Heart right ventricle (tissue), 16 donors: ENCODE measurements around the gene EBI3. TPM values are rescaled to one million over a fixed set of nuclear protein-coding genes. Genes with fewer than 3 reads are reported as not detected.
"Not testable (repeated sequence)": the region's sequence is repeated elsewhere in the genome, so short reads cannot be mapped to it uniquely, and the experiment has no call there.

ENCODE experiments used
- ATAC-seq, 8 donors: fragments of 200-7000 bp; cut with Tn5 transposase; one replicate each; pipeline ENCODE4 v1.9.1; 2020; ENCODE audit warnings: mild to moderate bottlenecking in 8 of 8, moderate library complexity in 8 of 8, moderate number of reproducible peaks in 1 of 8
- DNase-seq, 2 donors: peaks; one replicate each; pipeline ENCODE4 v3.0.0-alpha.2; 2020
- H3K27ac ChIP-seq, 10 donors: fragments of 200-600 bp; sonication (generic) in 2 of 10; one replicate each; pipeline versions ENCODE4 v1.5.0 to v1.8.0; 2020 to 2022; ENCODE audit warnings: mild to moderate bottlenecking in 3 of 10
- H3K27me3 ChIP-seq, 7 donors: fragments of 200-600 bp; one replicate each; pipeline ENCODE4 v1.8.0; 2021 to 2022; ENCODE audit warnings: mild to moderate bottlenecking in 2 of 7
- H3K36me3 ChIP-seq, 9 donors: fragments of 200-600 bp; sonication (generic) in 1 of 9; one replicate each; pipeline versions ENCODE4 v1.5.0 to v1.8.0; 2020 to 2022; ENCODE audit warnings: mild to moderate bottlenecking in 2 of 9
- H3K4me1 ChIP-seq, 9 donors: fragments of 200-600 bp; sonication (generic) in 1 of 9; one replicate each; pipeline versions ENCODE4 v1.5.0 to v1.8.0; 2020 to 2022; ENCODE audit warnings: mild to moderate bottlenecking in 4 of 9
- H3K4me3 ChIP-seq, 10 donors: fragments of 200-600 bp; sonication (generic) in 2 of 10; one replicate each; pipeline versions ENCODE4 v1.5.0 to v1.8.0; 2020 to 2022; ENCODE audit warnings: mild to moderate bottlenecking in 7 of 10, moderate library complexity in 2 of 10
- H3K9me3 ChIP-seq, 11 donors: fragments of 200-600 bp in 10 of 11; sonication (generic) in 2 of 11; one replicate each; pipeline versions ENCODE4 v1.5.0 to v1.8.0; 2013 to 2022; ENCODE audit warnings: mild to moderate bottlenecking in 2 of 11, control low read depth in 1 of 11, moderate library complexity in 1 of 11
- WGBS, 2 donors: extraction: QIAGEN DNeasy Blood & Tissue Kit; methylation state at CpG; one replicate each; pipeline ENCODE4 v1.1.7; 2013; ENCODE audit warnings: inconsistent platforms in 1 of 2; 5-methylcytosine and 5-hydroxymethylcytosine counted together
- intact Hi-C, 10 donors: fragments of 100-400 bp; cut with DNase I; formaldehyde crosslinking; loops; one replicate each; pipeline versions ENCODE4 v1.11.1 to v1.14.2; 2022
- polyA plus RNA-seq, 2 donors: library from polyadenylated mRNA; stranded (reverse); fragments of 200-250 nt; gene quantifications; one replicate each; pipeline ENCODE4 v1.2.3, GENCODE V29; 2013
- total RNA-seq, 10 donors: library from RNA; stranded (reverse); fragmentation: NEBNext Ultra II Directional in 3 of 10; extraction: Animal tissue kit (Norgen Biotek cat#: 25700) in 3 of 10; gene quantifications; one replicate each; pipeline versions ENCODE4 v1.2.1 to v1.2.4, GENCODE V29; 2021 to 2023
- TF ChIP-seq, protein P1 (sequence below), 9 donors: fragments of 200-600 bp; sonication (generic) in 2 of 9; IDR thresholded peaks; one replicate each; pipeline versions ENCODE4 v1.5.0 to v1.8.0; 2021 to 2022; ENCODE audit warnings: antibody characterized with exemption in 9 of 9, mild to moderate bottlenecking in 5 of 9, moderate library complexity in 1 of 9
- donor health status: Arrhythmogenic right ventricular cardiomyopathy.
- donor health status: ischemic (EF 13 %, LVEDD 7.1; RV severe dilation, severe dysfunction).
- donor health status: healthy with polysubstance abuse.
- donor health status: DM: no; HTN: yes; CAD: no.
- donor health status: DM: no; HTN: no; CAD: no.
- donor health status: ischemic (EF 25% LVEDD 6.9; RV normal size, moderate dysfunction).
- donor health status: ischemic (EF 25% LVEDD 5.7; RV mildly dilated, moderate dysfunction).
- donor health status: healthy.
- donor health status: DM: yes; HTN: yes; CAD: no.
- donor health status: Ischemic cardiomyopathy.
- donor health status: ischemic (EF 35%, LVEDD 5.7; RV mildly dilated, moderate dysfunction).
- donor health status: nonischemic (EF 11% LVEDD 7.7; RV severe dilation, severe dysfunction).
- donor health status: DM: yes; HTN: yes; CAD: no.
- donor health status: PGD.
- donor health status: ischemic (EF 29% LVEDD 5.4; RV normal size, mild dysfunction).
- donor health status: nonischemic (EF 23%, LVEDD 6.1; RV moderate dilation, normal function).

EBI3 gene
- total and polyA plus RNA-seq, 12 donors: 0.49 to 2.4 (median 0.81) TPM; not detected in 4

DNA sequence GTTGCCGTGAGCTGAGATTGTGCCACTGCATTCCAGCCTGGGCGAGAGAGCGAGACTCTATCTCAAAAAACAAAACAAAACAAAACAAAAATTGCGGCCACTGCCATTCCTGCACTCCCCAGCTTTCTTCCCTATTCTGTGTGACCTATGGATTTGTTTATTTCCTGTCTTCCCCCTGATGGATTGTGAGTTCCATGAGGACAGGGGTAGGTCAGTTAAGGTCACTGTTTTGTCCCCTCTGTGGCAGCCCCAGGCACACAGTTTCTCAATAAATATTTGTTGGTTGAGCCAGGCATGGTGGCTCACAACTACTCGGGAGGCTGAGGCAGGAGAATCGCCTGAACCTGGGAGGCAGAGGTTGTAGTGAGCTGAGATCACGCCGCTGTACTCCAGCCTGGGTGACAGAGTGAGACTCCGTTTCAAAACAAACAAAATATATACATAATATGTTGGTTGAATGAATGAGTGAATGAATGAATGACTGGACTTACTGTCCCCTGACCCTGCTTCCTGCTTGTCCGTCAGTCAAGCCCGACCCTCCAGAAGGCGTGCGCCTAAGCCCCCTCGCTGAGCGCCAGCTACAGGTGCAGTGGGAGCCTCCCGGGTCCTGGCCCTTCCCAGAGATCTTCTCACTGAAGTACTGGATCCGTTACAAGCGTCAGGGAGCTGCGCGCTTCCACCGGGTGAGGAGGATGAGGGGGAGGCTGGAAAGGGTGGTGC is 5.0 kb downstream of the EBI3 start:
- peaks cover 0 to 5% (median 0%) of the 10 kb centered on the region in 9 donors for H3K4me1 ChIP-seq
- no peak overlapping the region for H3K27ac ChIP-seq
- DNase-seq: no peak
- no peak overlapping the region for H3K4me3 ChIP-seq
- H3K36me3 ChIP-seq: no peaks in the 10 kb centered on the region
- no peaks in the 10 kb centered on the region for H3K9me3 ChIP-seq
- no peak for ATAC-seq
- peaks cover 0 to 54% (median 31%) of the 10 kb centered on the region in 7 donors for H3K27me3 ChIP-seq
- intact Hi-C loops: no loop called here
- WGBS, 2 donors: 52 to 54% methylated on average over 21 of the region's 21 CpGs
- TF ChIP-seq, protein P1, sequence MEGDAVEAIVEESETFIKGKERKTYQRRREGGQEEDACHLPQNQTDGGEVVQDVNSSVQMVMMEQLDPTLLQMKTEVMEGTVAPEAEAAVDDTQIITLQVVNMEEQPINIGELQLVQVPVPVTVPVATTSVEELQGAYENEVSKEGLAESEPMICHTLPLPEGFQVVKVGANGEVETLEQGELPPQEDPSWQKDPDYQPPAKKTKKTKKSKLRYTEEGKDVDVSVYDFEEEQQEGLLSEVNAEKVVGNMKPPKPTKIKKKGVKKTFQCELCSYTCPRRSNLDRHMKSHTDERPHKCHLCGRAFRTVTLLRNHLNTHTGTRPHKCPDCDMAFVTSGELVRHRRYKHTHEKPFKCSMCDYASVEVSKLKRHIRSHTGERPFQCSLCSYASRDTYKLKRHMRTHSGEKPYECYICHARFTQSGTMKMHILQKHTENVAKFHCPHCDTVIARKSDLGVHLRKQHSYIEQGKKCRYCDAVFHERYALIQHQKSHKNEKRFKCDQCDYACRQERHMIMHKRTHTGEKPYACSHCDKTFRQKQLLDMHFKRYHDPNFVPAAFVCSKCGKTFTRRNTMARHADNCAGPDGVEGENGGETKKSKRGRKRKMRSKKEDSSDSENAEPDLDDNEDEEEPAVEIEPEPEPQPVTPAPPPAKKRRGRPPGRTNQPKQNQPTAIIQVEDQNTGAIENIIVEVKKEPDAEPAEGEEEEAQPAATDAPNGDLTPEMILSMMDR (IDR thresholded peaks at IDR 0.05): no peak

DNA sequence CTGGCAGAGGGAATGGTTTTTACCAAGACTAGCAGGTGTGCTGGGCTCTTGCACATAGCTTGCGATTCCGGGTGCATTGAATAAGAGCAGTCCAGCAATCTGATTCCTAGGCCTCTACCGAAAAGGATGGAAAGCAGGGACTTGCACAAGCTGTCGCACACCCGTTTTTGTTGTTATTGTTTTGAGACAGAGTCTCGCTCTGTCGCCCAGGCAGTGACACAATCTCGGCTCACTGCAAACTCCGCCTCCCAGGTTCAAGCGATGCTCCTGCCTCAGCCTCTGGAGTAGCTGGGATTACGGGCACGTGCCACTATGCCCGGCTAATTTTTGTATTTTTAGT is 5.5 kb downstream of the EBI3 start:
- no peak for ATAC-seq
- no peak for DNase-seq
- intact Hi-C loops: no loop called here
- no peaks in the 10 kb centered on the region for H3K36me3 ChIP-seq
- peaks cover 0 to 49% (median 26%) of the 10 kb centered on the region in 7 donors for H3K27me3 ChIP-seq
- no peaks in the 10 kb centered on the region for H3K9me3 ChIP-seq
- H3K4me1 ChIP-seq: no peaks in the 10 kb centered on the region
- H3K27ac ChIP-seq: no peak overlapping the region
- 72 to 75% methylated on average over 13 of the region's 13 CpGs for WGBS, 2 donors
- TF ChIP-seq, protein P1 (IDR thresholded peaks at IDR 0.05): no peak
- no peak overlapping the region for H3K4me3 ChIP-seq

DNA sequence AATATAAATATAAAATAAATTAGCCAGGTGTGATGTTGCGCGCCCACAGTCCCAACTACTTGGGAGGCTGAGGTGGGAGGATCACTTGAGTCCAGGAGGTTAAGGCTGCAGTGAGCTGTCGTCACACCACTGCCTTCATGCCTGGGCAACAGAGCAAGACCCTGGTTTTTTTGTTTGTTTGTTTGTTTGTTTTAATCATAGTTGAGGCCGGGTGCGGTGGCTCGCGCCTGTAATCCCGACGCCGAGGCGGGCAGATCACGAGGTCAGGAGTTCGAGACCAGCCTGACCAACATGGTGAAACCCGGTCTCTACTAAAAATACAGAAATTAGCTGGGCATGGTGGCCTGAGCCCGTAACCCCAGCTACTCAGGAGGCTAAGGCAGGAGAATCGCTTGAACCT is 8.2 kb downstream of the EBI3 start:
- ATAC-seq, H3K4me1 ChIP-seq, intact Hi-C loops, H3K4me3 ChIP-seq, H3K36me3 ChIP-seq, H3K27ac ChIP-seq, DNase-seq: not testable (repeated sequence)
- Histone ChIP-seq H3K9me3 (peaks cover 0 to 15% (median 0%) of the 10 kb centered on the region in 11 donors), H3K27me3 (peaks cover 0 to 30% (median 15%) of the 10 kb centered on the region in 7 donors)
- WGBS, 2 donors: 94% methylated on average over 16 of the region's 16 CpGs

DNA sequence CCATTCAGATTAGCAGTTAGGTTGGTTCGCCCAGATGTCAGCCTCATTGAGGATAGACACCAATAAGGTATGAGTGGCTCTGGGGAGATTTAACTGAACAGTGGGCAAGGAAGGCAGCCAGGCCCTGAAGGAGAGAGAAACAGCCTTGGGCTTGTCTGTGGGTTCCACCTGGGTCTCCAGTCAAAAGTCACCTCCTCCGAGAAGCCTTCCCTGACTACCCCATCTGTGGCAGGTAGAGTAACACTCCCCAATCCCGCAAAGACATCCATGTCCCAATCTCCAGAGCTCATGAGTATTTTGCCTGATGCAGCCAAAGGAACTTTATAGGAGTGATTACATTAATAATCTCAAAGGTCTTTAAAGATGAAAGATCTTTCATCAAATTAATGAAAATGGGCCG is 9.5 kb downstream of the EBI3 start:
- H3K4me3 ChIP-seq: no peak overlapping the region
- ATAC-seq: no peak
- H3K4me1 ChIP-seq: no peaks in the 10 kb centered on the region
- H3K27me3 ChIP-seq: peaks cover 0 to 20% (median 1%) of the 10 kb centered on the region in 7 donors
- 84 to 91% methylated on average over 4 of the region's 4 CpGs for WGBS, 2 donors
- TF ChIP-seq, protein P1 (IDR thresholded peaks at IDR 0.05): no peak
- DNase-seq: no peak
- intact Hi-C loops: no loop called here
- H3K36me3 ChIP-seq: no peaks in the 10 kb centered on the region
- peaks cover 0 to 17% (median 0%) of the 10 kb centered on the region in 11 donors for H3K9me3 ChIP-seq
- H3K27ac ChIP-seq: no peak overlapping the region

DNA sequence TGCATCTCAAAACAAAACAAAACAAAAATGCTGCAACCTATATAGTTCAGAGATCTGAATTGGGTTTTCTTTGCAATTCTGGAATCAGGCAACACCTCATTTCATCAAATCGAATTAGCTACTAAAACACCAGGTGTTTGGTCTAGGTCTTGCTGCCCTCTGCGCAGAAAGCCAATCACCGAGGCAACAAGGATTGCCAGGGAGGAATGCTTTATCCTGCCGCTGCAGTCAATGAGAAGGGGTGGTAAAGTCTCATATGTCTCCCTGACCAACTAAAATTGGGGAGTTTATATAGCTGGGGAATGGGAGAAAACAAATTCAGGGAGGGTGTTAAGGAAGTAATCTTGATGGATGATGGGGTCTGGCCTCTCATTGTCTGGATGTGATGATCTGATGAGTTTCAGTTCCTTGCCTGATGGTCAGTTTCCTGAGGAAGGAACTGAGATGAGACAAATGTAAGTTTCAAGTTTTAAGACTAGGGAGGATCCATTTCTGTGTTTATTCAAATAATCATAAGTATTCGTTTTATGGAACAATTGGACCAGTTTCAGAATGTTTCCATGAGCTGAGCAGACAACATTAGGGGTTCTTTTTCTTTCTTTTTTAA is 12.6 kb downstream of the EBI3 start:
- H3K4me1 ChIP-seq: peaks cover 0 to 6% (median 4%) of the 10 kb centered on the region in 9 donors
- TF ChIP-seq, protein P1 (IDR thresholded peaks at IDR 0.05): no peak
- DNase-seq: no peak
- WGBS, 2 donors: 78 to 80% methylated on average over 5 of the region's 5 CpGs
- no peaks in the 10 kb centered on the region for H3K36me3 ChIP-seq
- H3K4me3 ChIP-seq: no peak overlapping the region
- H3K27me3 ChIP-seq: peaks cover 0 to 6% (median 0%) of the 10 kb centered on the region in 7 donors
- peaks cover 0 to 17% (median 0%) of the 10 kb centered on the region in 11 donors for H3K9me3 ChIP-seq
- ATAC-seq: no peak
- H3K27ac ChIP-seq: peak overlapping the region in 2 of 10 donors; percentile 28 to 70
- intact Hi-C loops: no loop called here

DNA sequence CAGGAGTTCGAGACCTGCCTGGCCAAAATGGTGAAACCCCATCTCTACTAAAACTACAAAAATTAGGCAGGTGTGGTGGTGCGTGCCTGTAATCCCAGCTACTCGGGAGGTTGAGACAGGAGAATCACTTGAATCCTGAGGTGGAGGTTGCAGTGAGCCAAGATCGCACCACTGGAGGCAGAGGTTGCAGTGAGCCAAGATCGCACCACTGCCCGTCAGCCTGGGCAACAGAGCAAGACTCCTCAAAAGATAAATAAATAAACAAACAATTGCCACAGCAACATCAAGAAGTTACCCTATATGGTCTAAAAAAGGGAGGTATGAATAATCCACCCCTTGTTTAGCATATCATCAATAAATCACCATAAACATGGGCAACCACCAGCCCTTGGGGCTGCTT is 16.6 kb downstream of the EBI3 start:
- WGBS, 2 donors: 97 to 99% methylated on average over 6 of the region's 6 CpGs

More for the DNA sequence above, 16.6 kb downstream of the EBI3 start:
- H3K27ac ChIP-seq: peak overlapping the region in 2 of 10 donors; percentile 81 to 92
- intact Hi-C loops: loop anchor here in 4 of 10 donors (1.0 to 5.0 kb wide), 4 partner anchors 97 to 156 kb away; partner anchors contain the start of genes SH3GL1 (in 4 of the 4), CHAF1A (in 2 of the 4) and MPND (in 1 of the 4)
- not testable (repeated sequence) for H3K27me3 ChIP-seq, ATAC-seq, H3K4me3 ChIP-seq, DNase-seq
- peaks cover 0 to 17% (median 0%) of the 10 kb centered on the region in 11 donors for H3K9me3 ChIP-seq
- peaks cover 0 to 23% (median 17%) of the 10 kb centered on the region in 9 donors for H3K36me3 ChIP-seq
- peaks cover 0 to 14% (median 11%) of the 10 kb centered on the region in 9 donors for H3K4me1 ChIP-seq
